ELF-1 (cell line): ENCODE measurements around the gene TMEM69.
"Not testable (repeated sequence)": the region's sequence is repeated elsewhere in the genome, so short reads cannot be mapped to it uniquely, and the experiment has no call there.

Source experiments
- DNase-seq: peaks from one replicate; pipeline ENCODE4 v3.0.0-alpha.2; 2016; ENCODE audit warnings: low read depth, low spot score

TMEM69 gene

GRCh38 chr1:45739137-45739536, 51.2 kb downstream of the TMEM69 start:
- no peak for DNase-seq

DNA sequence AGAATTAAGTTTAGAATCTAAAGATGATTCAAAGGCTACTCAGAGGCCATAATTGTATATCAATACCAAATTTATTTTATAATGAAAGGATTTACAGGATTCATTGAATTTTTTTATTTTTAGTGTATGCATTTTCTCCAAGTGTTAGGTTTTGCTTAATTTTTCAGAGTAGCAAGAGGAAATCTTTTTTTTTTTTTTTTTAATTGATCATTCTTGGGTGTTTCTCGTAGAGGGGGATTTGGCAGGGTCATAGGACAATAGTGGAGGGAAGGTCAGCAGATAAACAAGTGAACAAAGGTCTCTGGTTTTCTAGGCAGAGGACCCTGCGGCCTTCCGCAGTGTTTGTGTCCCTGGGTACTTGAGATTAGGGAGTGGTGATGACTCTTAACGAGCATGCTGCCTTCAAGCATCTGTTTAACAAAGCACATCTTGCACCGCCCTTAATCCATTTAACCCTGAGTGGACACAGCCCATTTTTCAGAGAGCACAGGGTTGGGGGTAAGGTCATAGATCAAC, 51.7 kb downstream of the TMEM69 start:
- DNase-seq = not testable (repeated sequence)
